Nephron progenitor cell (in vitro differentiated cells): ENCODE results near the gene ANKRD33.

Experiments used
- DNase-seq: peaks from one replicate; pipeline ENCODE4 v3.0.0; 2021
- H3K27ac Mint-ChIP-seq: 2 replicates; pipeline ENCODE4 v1.8.0; 2021; ENCODE audit warnings: mild to moderate bottlenecking, moderate library complexity, mixed read lengths
- H3K27me3 Mint-ChIP-seq: 2 replicates; pipeline ENCODE4 v1.8.0; 2021; ENCODE audit warnings: mild to moderate bottlenecking, low read depth, mixed read lengths; ENCODE audit not compliant: poor library complexity
- H3K36me3 Mint-ChIP-seq: 2 replicates; pipeline ENCODE4 v1.8.0; 2021; ENCODE audit warnings: low read depth, mixed read lengths
- H3K4me1 Mint-ChIP-seq: 2 replicates; pipeline ENCODE4 v1.8.0; 2021; ENCODE audit warnings: mixed read lengths
- H3K4me3 Mint-ChIP-seq: 2 replicates; pipeline ENCODE4 v1.8.0; 2021; ENCODE audit warnings: mild to moderate bottlenecking, moderate library complexity, mixed read lengths
- H3K9me3 Mint-ChIP-seq: 2 replicates; pipeline ENCODE4 v1.8.0; 2021; ENCODE audit warnings: mild to moderate bottlenecking, moderate library complexity, mixed read lengths
- TF ChIP-seq, protein P1 (sequence below): fragments of 200-600 bp; sonication (generic); IDR thresholded peaks from 2 replicates; pipeline ENCODE4 v1.5.0; 2021; ENCODE audit warnings: antibody characterized with exemption

The ANKRD33 gene

DNA sequence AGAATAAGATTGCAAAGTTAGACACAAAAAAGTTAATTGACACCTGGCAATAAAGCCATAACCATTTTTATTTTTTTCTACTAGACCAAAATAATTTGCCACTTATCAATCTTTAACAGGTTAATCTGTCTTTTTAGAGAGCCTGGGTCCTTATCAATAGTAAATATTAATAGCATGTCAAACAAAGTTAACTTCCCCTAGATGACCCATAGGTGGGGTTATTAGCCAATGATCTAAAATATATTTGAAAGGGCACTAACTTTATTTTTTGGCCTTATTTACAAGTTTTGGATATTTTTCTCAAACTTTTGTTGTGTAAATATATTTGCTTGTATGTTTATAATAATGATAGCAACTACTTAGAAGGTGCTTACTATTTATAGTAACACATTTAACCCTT is 3.9 kb downstream of the ANKRD33 start:
- no peak overlapping the region for H3K4me3 Mint-ChIP-seq
- TF ChIP-seq, protein P1, sequence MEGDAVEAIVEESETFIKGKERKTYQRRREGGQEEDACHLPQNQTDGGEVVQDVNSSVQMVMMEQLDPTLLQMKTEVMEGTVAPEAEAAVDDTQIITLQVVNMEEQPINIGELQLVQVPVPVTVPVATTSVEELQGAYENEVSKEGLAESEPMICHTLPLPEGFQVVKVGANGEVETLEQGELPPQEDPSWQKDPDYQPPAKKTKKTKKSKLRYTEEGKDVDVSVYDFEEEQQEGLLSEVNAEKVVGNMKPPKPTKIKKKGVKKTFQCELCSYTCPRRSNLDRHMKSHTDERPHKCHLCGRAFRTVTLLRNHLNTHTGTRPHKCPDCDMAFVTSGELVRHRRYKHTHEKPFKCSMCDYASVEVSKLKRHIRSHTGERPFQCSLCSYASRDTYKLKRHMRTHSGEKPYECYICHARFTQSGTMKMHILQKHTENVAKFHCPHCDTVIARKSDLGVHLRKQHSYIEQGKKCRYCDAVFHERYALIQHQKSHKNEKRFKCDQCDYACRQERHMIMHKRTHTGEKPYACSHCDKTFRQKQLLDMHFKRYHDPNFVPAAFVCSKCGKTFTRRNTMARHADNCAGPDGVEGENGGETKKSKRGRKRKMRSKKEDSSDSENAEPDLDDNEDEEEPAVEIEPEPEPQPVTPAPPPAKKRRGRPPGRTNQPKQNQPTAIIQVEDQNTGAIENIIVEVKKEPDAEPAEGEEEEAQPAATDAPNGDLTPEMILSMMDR = peak; percentile 32
- H3K4me1 Mint-ChIP-seq = peaks cover 29% of the 10 kb centered on the region
- H3K36me3 Mint-ChIP-seq = no peaks in the 10 kb centered on the region
- peaks cover 18% of the 10 kb centered on the region for H3K27me3 Mint-ChIP-seq
- no peak for DNase-seq
- H3K9me3 Mint-ChIP-seq = no peaks in the 10 kb centered on the region
- no peak overlapping the region for H3K27ac Mint-ChIP-seq

DNA sequence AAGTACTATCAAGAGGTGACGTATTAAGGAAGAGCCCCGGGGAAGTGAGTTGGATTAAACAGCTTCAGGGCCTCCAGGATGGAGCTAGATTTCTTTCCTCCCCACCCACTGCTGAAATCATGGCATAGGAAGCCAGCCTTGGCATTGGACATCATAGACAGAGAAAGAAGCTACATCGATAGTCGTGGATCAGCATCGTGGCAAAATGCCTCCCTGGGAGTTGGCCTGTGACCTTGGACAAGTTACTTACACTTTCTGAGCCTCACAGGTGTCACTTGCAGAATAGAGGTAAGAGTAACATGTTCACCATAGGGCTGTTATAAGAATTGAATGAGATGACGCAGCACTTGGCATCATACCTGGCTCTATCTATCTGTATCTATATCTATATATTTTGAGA is 5.9 kb downstream of the ANKRD33 start:
- Mint-ChIP-seq H3K9me3 (no peaks in the 10 kb centered on the region), H3K36me3 (no peaks in the 10 kb centered on the region), H3K4me3 (no peak overlapping the region), H3K27me3 (peaks cover 15% of the 10 kb centered on the region), H3K4me1 (peaks cover 30% of the 10 kb centered on the region), H3K27ac (no peak overlapping the region)
- no peak for DNase-seq
- TF ChIP-seq, protein P1 = no peak

DNA sequence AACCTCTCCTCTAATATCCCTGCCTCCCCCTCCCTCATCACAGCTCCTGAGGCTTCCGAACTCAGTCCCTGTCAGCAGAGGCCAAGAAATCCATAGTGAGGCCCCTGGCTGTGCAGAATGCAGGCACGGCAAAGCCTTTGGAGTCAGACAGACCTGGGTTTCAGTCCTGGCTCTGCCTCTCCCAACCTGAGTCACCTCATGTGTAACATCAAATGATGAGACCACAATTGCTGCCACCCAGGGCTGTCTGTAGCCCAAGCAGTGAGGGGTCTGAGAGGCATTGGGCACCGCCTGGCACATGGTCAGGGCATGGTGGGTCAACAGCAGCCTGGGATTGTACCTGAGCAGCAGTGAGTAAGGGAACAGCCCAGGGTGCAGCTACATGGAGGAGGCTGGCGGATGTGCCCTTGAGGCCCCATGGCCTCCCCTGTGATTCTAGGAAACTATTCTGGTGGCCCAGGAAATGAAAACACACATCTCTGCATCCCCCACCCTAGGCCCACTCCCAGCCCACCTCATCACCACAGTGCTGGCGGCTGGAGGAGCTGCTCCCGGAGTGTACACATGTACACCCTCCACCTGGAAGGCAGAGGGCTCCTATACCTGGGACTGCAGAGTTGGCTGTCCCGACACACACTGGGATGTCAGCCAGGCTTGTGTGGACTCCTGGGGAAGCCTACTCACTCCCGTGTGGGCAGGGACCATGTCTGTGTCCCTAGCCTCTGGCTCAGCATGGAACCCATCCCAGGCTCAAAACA is 7.7 kb downstream of the ANKRD33 start:
- no peaks in the 10 kb centered on the region for H3K36me3 Mint-ChIP-seq
- no peak overlapping the region for H3K4me3 Mint-ChIP-seq
- TF ChIP-seq, protein P1 = no peak
- no peak overlapping the region for H3K27ac Mint-ChIP-seq
- peaks cover 14% of the 10 kb centered on the region for H3K27me3 Mint-ChIP-seq
- no peak for DNase-seq
- H3K4me1 Mint-ChIP-seq = peaks cover 24% of the 10 kb centered on the region
- H3K9me3 Mint-ChIP-seq = no peaks in the 10 kb centered on the region

DNA sequence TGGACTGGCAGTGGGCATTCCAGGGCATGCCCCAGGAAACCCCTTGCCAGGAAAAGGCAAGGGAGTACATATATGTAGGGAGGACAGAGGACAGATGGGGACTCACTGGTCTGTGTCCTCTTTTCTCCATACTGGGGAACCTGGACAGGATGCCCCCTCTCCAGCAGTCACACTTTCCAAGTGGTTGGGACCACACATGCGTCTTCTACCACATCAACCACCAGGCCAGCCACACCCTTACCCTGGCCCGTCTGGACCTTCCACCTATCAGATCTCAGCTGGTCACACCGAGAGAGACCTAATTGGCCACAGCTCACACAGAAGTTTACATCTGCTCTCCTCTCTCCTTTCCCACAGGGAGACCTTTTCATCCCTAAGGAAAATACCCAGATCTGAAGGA is 8.3 kb downstream of the ANKRD33 start:
- peaks cover 9% of the 10 kb centered on the region for H3K27me3 Mint-ChIP-seq
- DNase-seq = no peak
- H3K4me3 Mint-ChIP-seq = no peak overlapping the region

DNA sequence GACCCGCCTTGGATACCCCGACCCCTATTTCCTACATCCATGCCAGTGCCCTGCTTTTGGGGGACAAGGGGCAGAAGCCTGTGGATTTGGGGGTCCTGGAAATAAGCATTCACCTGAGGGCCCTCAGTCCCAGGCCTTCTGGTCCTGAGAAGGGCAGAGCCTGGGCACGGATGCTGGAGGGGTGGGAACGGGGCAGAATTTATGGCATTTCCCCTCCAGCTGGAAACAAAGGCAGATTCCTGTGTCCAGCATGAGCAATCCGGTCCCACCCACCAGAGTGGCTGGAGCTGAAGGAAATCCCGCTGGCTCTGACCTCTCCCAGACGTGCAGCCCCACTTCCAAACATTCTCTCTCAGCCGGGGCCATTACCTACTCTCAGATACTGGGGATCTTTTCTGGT is 9.3 kb downstream of the ANKRD33 start:
- Mint-ChIP-seq H3K4me3 (no peak overlapping the region), H3K27me3 (peaks cover 8% of the 10 kb centered on the region), H3K9me3 (peaks cover 5% of the 10 kb centered on the region), H3K27ac (no peak overlapping the region), H3K4me1 (peaks cover 35% of the 10 kb centered on the region), H3K36me3 (peaks cover 5% of the 10 kb centered on the region)
- no peak for DNase-seq
- TF ChIP-seq, protein P1 = no peak

More for the DNA sequence above, 8.3 kb downstream of the ANKRD33 start:
- Mint-ChIP-seq H3K36me3 (no peaks in the 10 kb centered on the region), H3K27ac (peak overlapping the region; percentile 28), H3K4me1 (peaks cover 28% of the 10 kb centered on the region), H3K9me3 (no peaks in the 10 kb centered on the region)
- TF ChIP-seq, protein P1 = no peak

DNA sequence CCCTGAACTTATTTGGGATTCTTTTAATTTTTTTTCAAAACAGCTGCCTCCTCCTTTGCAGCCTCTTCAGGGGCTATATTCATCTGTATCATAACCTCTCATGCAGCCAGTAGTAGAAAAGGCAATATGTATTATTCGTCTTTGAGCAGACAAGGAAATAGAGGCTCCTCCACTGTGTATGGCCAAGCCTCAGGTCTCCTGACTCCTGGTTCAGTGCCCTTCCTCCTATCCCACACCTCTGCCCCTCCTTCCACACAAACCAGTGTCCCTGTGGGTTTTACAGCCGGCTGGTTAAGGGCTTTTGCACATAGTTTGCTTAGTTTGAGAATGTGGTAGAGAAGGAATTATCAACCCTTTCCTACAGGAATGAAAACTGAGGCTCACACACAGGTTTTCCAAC is 10.6 kb downstream of the ANKRD33 start:
- no peak for DNase-seq
- H3K27ac Mint-ChIP-seq = no peak overlapping the region
- H3K4me1 Mint-ChIP-seq = peaks cover 35% of the 10 kb centered on the region
- peaks cover 5% of the 10 kb centered on the region for H3K36me3 Mint-ChIP-seq
- H3K4me3 Mint-ChIP-seq = no peak overlapping the region
- H3K9me3 Mint-ChIP-seq = peaks cover 5% of the 10 kb centered on the region
- TF ChIP-seq, protein P1 = no peak
- H3K27me3 Mint-ChIP-seq = peaks cover 8% of the 10 kb centered on the region
